ENCODE results near the gene CIP2A. TPM values are rescaled to one million over a fixed set of nuclear protein-coding genes. Genes with fewer than 3 reads are reported as not detected.

CIP2A gene
- total and polyA plus RNA-seq, 2 of the 8 experiments (the other 6 are each of a cell fraction or from before 2014, with no cell fraction given), result 11.9 to 38.0 TPM

- no peaks in the 10 kb centered on the region for H3K27me3 ChIP-seq (replicated peaks in 1 of 4; ENCODE audit: control insufficient read depth in 3 of 4, extremely low read depth in 1 of 4, insufficient read depth in 3 of 4, low read length in 3 of 4)
- H3K56ac ChIP-seq (replicated peaks; ENCODE audit: insufficient read length, low read depth, low read length), result no peak overlapping the region
- H2BK120ac ChIP-seq (replicated peaks; ENCODE audit: low read depth, low read length), result no peak overlapping the region
- no peak overlapping the region for H3K27ac ChIP-seq (ENCODE audit: low read depth, low read length)
- no peaks in the 10 kb centered on the region for H3K9me3 ChIP-seq (ENCODE audit: insufficient read depth in 2 of 2, low read depth in 1 of 2, low read length in 1 of 2)
- H4K5ac ChIP-seq (ENCODE audit: insufficient read length, low read depth, low read length), result no peak overlapping the region
- FAIRE-seq (no peak), DNase-seq (ENCODE audit: low read depth in 1 of 2, low spot score in 2 of 2) (no peak)
- no peak overlapping the region for H2BK20ac ChIP-seq (ENCODE audit: low read length)
- CTCF ChIA-PET (ENCODE audit: partially characterized antibody), result interaction anchor here (0.6 to 2.8 kb wide), 7 partner anchors 13 to 714 kb away, joined by 3 to 15 read pairs (median 4); no protein-coding TSS in a partner anchor
- POLR2A ChIA-PET (ENCODE audit: partially characterized antibody), result interaction anchor here (0.8 to 1.5 kb wide), 3 partner anchors 10 to 63 kb away, joined by 3 read pairs; partner anchors contain the start of genes CIP2A and DZIP3
- WGBS, 2 experiments (ENCODE audit: extremely low coverage in 1 of 2, insufficient coverage in 1 of 2, insufficient read length in 1 of 2, insufficient replicate concordance in 2 of 2, low coverage in 1 of 2, low lambda C conversion rate in 2 of 2, missing lambda C conversion rate in 1 of 2), result 90% methylated on average over 2 of the region's 2 CpGs; no CpG with 5 or more reads in 1 of the 2 experiments
- no peak for TF ChIP-seq BRCA1 (IDR thresholded peaks at IDR 0.05; ENCODE audit: low read depth, low read length)
- TF ChIP-seq GTF2F1 (IDR thresholded peaks at IDR 0.05; ENCODE audit: borderline replicate concordance, low read depth, low read length), result no peak
- TF ChIP-seq TBP (IDR thresholded peaks at IDR 0.05; ENCODE audit: low read depth, low read length), result no peak
- no peak for TF ChIP-seq PHF8 (conservative IDR thresholded peaks at IDR 0.05; ENCODE audit: low read depth, low read length)
- TF ChIP-seq SRF (IDR thresholded peaks at IDR 0.05; ENCODE audit: low read depth, low read length), result no peak
- TF ChIP-seq CBX5 (IDR thresholded peaks at IDR 0.05; ENCODE audit: low read depth, low read length), result no peak
- TF ChIP-seq SP1 (IDR thresholded peaks at IDR 0.05; ENCODE audit: low read depth, low read length), result no peak
- TF ChIP-seq KDM5A (IDR thresholded peaks at IDR 0.05; ENCODE audit: low read length), result no peak
- no peak for TF ChIP-seq CEBPB (IDR thresholded peaks at IDR 0.05; ENCODE audit: low read depth, low read length)
- H2AFZ ChIP-seq (ENCODE audit: low read length), result no peak overlapping the region
- H3K79me1 ChIP-seq (ENCODE audit: low read depth, low read length), result no peaks in the 10 kb centered on the region
- no peaks in the 10 kb centered on the region for H4K20me1 ChIP-seq (replicated peaks in 1 of 2; ENCODE audit: control insufficient read depth in 1 of 2, insufficient read depth in 2 of 2, low read length in 2 of 2)
- H2BK15ac ChIP-seq (ENCODE audit: low read length), result no peak overlapping the region
- no peak overlapping the region for H4K8ac ChIP-seq (ENCODE audit: extremely low read depth, insufficient read depth, low read length)
- no peak overlapping the region for H2BK12ac ChIP-seq (ENCODE audit: low read depth, low read length)
- no peaks in the 10 kb centered on the region for H3K4me1 ChIP-seq (replicated peaks in 1 of 4; ENCODE audit: control insufficient read depth in 3 of 4, insufficient read depth in 4 of 4, low read length in 3 of 4)
- no peak overlapping the region for H3K18ac ChIP-seq (ENCODE audit: extremely low read depth, low read length)
- no peak overlapping the region for H3K4ac ChIP-seq (replicated peaks; ENCODE audit: insufficient read length, low read depth, low read length)
- H3K23ac ChIP-seq (ENCODE audit: insufficient read length), result no peak overlapping the region
- no peak overlapping the region for H2BK5ac ChIP-seq (ENCODE audit: low read depth, low read length)
- no peak overlapping the region for H2AK5ac ChIP-seq (ENCODE audit: low read depth, low read length)
- no peaks in the 10 kb centered on the region for H3K79me2 ChIP-seq (ENCODE audit: control insufficient read depth in 1 of 2, insufficient read depth in 2 of 2, low read length in 2 of 2)
- no peak overlapping the region for H3K4me2 ChIP-seq (ENCODE audit: insufficient read depth in 1 of 2, low read depth in 2 of 2, low read length in 2 of 2)
- H3K23me2 ChIP-seq (ENCODE audit: low read depth, low read length), result no peaks in the 10 kb centered on the region
- no peak overlapping the region for H4K91ac ChIP-seq (replicated peaks; ENCODE audit: insufficient read length, low read length)
- no peak overlapping the region for H3K4me3 ChIP-seq (ENCODE audit: extremely low read depth in 1 of 4, insufficient read depth in 2 of 4, low read depth in 3 of 4, low read length in 4 of 4)
- no peaks in the 10 kb centered on the region for H3K36me3 ChIP-seq (ENCODE audit: control insufficient read depth in 2 of 4, insufficient read depth in 4 of 4, low read length in 3 of 4)
- no peak overlapping the region for H3K9ac ChIP-seq (replicated peaks in 1 of 4; ENCODE audit: extremely low read depth in 1 of 4, low read depth in 3 of 4, low read length in 3 of 4)
- H3K14ac ChIP-seq (ENCODE audit: insufficient read length), result no peak overlapping the region
These were observed 63.3 kb downstream of the CIP2A start for GRCh38 chr3:108525971-108526370.
